ENCODE measurements around the gene CD8A.

GRCh38 chr2:86832334-86833096 lies 41.8 kb upstream of the CD8A start:
- TF ChIP-seq POLR2AphosphoS5 (IDR thresholded peaks at IDR 0.05; ENCODE audit: borderline replicate concordance, low read depth, low read length) (no peak), EZH2 (IDR thresholded peaks at IDR 0.05) (no peak), FOXP2 (optimal IDR thresholded peaks at IDR 0.05; ENCODE audit: control extremely low read depth, extremely low read length, insufficient read depth) (no peak)
